CD1c-positive myeloid dendritic cell (primary cell): ENCODE measurements around the gene MRAP.

Experiments
- DNase-seq: peaks from one replicate; pipeline ENCODE4 v3.0.0-alpha.2; 2016; ENCODE audit errors: extremely low spot score

The MRAP gene

GRCh38 chr21:32322676-32323075 is 24.0 kb downstream of the MRAP start:
- DNase-seq = no peak

GRCh38 chr21:32325706-32326105 is 27.1 kb downstream of the MRAP start:
- DNase-seq = no peak

- no peak for DNase-seq
Measured at GRCh38 chr21:32328595-32328994, 29.9 kb downstream of the MRAP start.

GRCh38 chr21:32329331-32329730 is 30.7 kb downstream of the MRAP start:
- no peak for DNase-seq

- DNase-seq = no peak
Measured at GRCh38 chr21:32329776-32330175, 31.1 kb downstream of the MRAP start.

- no peak for DNase-seq
Measured at GRCh38 chr21:32330784-32331311, 32.2 kb downstream of the MRAP start.

- no peak for DNase-seq
Measured at GRCh38 chr21:32331444-32332305, 33.0 kb downstream of the MRAP start.

- DNase-seq = no peak
Measured at GRCh38 chr21:32332463-32332951, 33.9 kb downstream of the MRAP start.

- DNase-seq = no peak
Measured at GRCh38 chr21:32333953-32334673, 35.5 kb downstream of the MRAP start.

- DNase-seq = no peak
Measured at GRCh38 chr21:32334980-32335531, 36.4 kb downstream of the MRAP start.

- no peak for DNase-seq
Measured at GRCh38 chr21:32335601-32336575, 37.2 kb downstream of the MRAP start.

GRCh38 chr21:32336711-32337110 is 38.1 kb downstream of the MRAP start:
- DNase-seq = no peak

- no peak for DNase-seq
Measured at GRCh38 chr21:32337206-32337605, 38.6 kb downstream of the MRAP start.

GRCh38 chr21:32338209-32338921 is 39.7 kb downstream of the MRAP start:
- no peak for DNase-seq

- no peak for DNase-seq
Measured at GRCh38 chr21:32340863-32341848, 42.5 kb downstream of the MRAP start.

GRCh38 chr21:32346951-32347350 is 48.3 kb downstream of the MRAP start:
- DNase-seq = no peak

- no peak for DNase-seq
Measured at GRCh38 chr21:32347351-32347750, 48.7 kb downstream of the MRAP start.

- no peak for DNase-seq
Measured at GRCh38 chr21:32347977-32348376, 49.3 kb downstream of the MRAP start.

GRCh38 chr21:32348604-32349332 is 50.1 kb downstream of the MRAP start:
- DNase-seq = no peak
